Upper lobe of right lung (tissue), 1 donor: ENCODE measurements around the gene ITGA2B. TPM values are rescaled to one million over a fixed set of nuclear protein-coding genes. Genes with fewer than 3 reads are reported as not detected.

Experiments used
- ATAC-seq: fragments of 200-7000 bp; cut with Tn5 transposase; one replicate; pipeline ENCODE4 v1.9.1; 2020; ENCODE audit warnings: mild to moderate bottlenecking, moderate library complexity
- DNase-seq: peaks from one replicate; pipeline ENCODE4 v3.0.0-alpha.2; 2020
- H3K27ac ChIP-seq: fragments of 200-600 bp; one replicate; pipeline ENCODE4 v1.8.0; 2022
- H3K27me3 ChIP-seq: fragments of 200-600 bp; one replicate; pipeline ENCODE4 v1.8.0; 2022; ENCODE audit warnings: mild to moderate bottlenecking
- H3K36me3 ChIP-seq: fragments of 200-600 bp; one replicate; pipeline ENCODE4 v1.8.0; 2022
- H3K4me1 ChIP-seq: fragments of 200-600 bp; one replicate; pipeline ENCODE4 v1.8.0; 2022
- H3K4me3 ChIP-seq: fragments of 200-600 bp; one replicate; pipeline ENCODE4 v1.8.0; 2022; ENCODE audit warnings: mild to moderate bottlenecking
- H3K9me3 ChIP-seq: fragments of 200-600 bp; one replicate; pipeline ENCODE4 v1.8.0; 2022
- intact Hi-C: fragments of 100-400 bp; cut with DNase I; formaldehyde crosslinking; loops from one replicate; pipeline ENCODE4 v1.11.0; 2022
- total RNA-seq: library from RNA; stranded (reverse); fragmentation: NEBNext Ultra II Directional; extraction: Animal tissue kit (Norgen Biotek cat#: 25700); gene quantifications from one replicate; pipeline ENCODE4 v1.2.1, GENCODE V29; 2021
- TF ChIP-seq, protein P1 (sequence below): fragments of 200-600 bp; IDR thresholded peaks from one replicate; pipeline ENCODE4 v1.8.0; 2022; ENCODE audit warnings: antibody characterized with exemption
- donor health status: DM: no; HTN: yes; CAD: no; lungs with severe emphysema.

The ITGA2B gene
- total RNA-seq, 1 donor from 2014 or later, result 4.6 TPM

DNA sequence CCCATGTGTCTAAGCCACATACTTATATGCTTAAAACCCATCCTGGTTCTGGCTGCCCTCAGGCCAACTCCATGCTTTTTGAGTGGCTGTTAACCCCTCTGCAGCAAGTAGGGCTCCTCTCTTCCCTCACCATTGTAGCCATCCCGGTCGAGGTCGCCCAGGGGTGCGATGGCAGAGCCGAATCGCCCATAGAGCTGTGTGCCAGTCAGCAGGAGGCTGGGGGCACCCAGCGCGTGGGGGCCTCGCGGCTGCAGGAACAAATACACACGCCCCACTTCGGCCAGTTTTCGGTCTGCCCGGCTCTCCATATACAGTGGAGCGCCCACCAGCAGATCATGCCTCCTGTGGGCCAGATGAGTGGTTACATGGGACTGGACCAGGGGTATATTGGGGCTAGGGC, 6.1 kb downstream of the ITGA2B start:
- no peaks in the 10 kb centered on the region for H3K27me3 ChIP-seq
- DNase-seq, result no peak
- no peaks in the 10 kb centered on the region for H3K36me3 ChIP-seq
- no peak overlapping the region for H3K27ac ChIP-seq
- no peak for ATAC-seq
- H3K4me1 ChIP-seq, result peaks cover 10% of the 10 kb centered on the region
- no peaks in the 10 kb centered on the region for H3K9me3 ChIP-seq
- intact Hi-C loops, result no loop called here
- TF ChIP-seq, protein P1, sequence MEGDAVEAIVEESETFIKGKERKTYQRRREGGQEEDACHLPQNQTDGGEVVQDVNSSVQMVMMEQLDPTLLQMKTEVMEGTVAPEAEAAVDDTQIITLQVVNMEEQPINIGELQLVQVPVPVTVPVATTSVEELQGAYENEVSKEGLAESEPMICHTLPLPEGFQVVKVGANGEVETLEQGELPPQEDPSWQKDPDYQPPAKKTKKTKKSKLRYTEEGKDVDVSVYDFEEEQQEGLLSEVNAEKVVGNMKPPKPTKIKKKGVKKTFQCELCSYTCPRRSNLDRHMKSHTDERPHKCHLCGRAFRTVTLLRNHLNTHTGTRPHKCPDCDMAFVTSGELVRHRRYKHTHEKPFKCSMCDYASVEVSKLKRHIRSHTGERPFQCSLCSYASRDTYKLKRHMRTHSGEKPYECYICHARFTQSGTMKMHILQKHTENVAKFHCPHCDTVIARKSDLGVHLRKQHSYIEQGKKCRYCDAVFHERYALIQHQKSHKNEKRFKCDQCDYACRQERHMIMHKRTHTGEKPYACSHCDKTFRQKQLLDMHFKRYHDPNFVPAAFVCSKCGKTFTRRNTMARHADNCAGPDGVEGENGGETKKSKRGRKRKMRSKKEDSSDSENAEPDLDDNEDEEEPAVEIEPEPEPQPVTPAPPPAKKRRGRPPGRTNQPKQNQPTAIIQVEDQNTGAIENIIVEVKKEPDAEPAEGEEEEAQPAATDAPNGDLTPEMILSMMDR, result no peak
- H3K4me3 ChIP-seq, result no peak overlapping the region

DNA sequence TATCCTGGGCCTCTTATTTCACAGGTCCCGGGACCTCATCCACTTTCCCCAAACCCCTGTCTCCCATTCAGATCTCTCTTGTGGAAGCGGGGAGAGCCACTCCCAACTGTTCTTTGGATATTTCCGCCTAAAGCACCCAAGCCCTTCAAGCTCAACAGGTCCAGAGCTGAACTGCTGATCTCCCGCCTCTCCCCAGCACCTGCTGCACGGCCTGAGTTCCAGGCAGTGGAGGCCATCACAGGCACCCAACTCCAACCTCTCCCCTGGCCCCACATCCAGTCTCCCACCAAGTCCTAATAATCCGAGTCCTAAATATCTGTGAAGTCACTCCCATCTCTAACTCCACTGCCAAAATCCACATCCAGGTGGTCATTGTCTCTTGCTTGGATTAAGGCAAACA, 6.5 kb downstream of the ITGA2B start:
- DNase-seq, result no peak
- no peaks in the 10 kb centered on the region for H3K9me3 ChIP-seq
- H3K36me3 ChIP-seq, result no peaks in the 10 kb centered on the region
- H3K4me1 ChIP-seq, result peaks cover 10% of the 10 kb centered on the region
- no peak overlapping the region for H3K27ac ChIP-seq
- no peak overlapping the region for H3K4me3 ChIP-seq
- ATAC-seq, result no peak
- intact Hi-C loops, result no loop called here
- TF ChIP-seq, protein P1, result no peak
- no peaks in the 10 kb centered on the region for H3K27me3 ChIP-seq

GRCh38 chr17:44381810-44382305, 7.6 kb downstream of the ITGA2B start:
- Histone ChIP-seq H3K27me3 (no peaks in the 10 kb centered on the region), H3K4me1 (peaks cover 10% of the 10 kb centered on the region), H3K9me3 (no peaks in the 10 kb centered on the region), H3K27ac (no peak overlapping the region), H3K36me3 (no peaks in the 10 kb centered on the region), H3K4me3 (no peak overlapping the region)
- ATAC-seq, result no peak
- intact Hi-C loops, result no loop called here
- TF ChIP-seq, protein P1, result no peak
- no peak for DNase-seq

- no peak for ATAC-seq
- intact Hi-C loops, result no loop called here
- no peak overlapping the region for H3K27ac ChIP-seq
Observed at GRCh38 chr17:44380767-44381166, 8.7 kb downstream of the ITGA2B start.

GRCh38 chr17:44379887-44380286, 9.6 kb downstream of the ITGA2B start:
- Histone ChIP-seq H3K27me3 (no peaks in the 10 kb centered on the region), H3K4me3 (no peak overlapping the region), H3K4me1 (no peaks in the 10 kb centered on the region), H3K9me3 (no peaks in the 10 kb centered on the region), H3K27ac (no peak overlapping the region), H3K36me3 (no peaks in the 10 kb centered on the region)
- DNase-seq, result no peak
- intact Hi-C loops, result no loop called here
- no peak for ATAC-seq
- TF ChIP-seq, protein P1, result no peak

More at GRCh38 chr17:44380767-44381166, 8.7 kb downstream of the ITGA2B start:
- DNase-seq, result peak; percentile 46
- no peak overlapping the region for H3K4me3 ChIP-seq
- H3K27me3 ChIP-seq, result no peaks in the 10 kb centered on the region
- H3K9me3 ChIP-seq, result no peaks in the 10 kb centered on the region
- no peaks in the 10 kb centered on the region for H3K36me3 ChIP-seq
- TF ChIP-seq, protein P1, result no peak
- H3K4me1 ChIP-seq, result peaks cover 4% of the 10 kb centered on the region

DNA sequence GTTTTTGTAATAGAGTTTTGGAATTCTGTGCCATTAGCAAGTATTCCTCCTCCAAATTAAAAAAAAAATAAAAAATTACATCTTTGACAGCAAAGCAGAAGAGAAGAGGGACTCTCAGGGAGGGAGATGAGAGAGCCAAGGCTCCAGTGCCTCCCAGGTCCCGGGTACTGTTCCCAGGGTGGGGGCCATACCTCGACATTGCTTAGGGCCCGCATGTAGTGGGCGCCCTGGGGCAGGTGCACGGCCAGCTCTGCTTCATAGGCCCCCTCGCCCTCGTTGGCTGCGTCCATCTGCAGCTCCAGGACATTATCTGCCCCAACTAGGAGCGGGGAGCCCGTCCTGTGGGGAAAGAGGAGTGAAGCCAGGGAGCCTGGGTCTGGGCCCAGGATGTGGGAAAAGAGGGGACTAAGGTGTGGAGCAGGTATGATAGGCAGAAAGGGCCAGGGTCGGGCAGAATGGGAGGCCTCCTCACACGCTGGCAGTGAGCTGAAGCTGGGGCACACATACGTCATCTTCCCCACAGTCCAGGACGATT, 11.2 kb downstream of the ITGA2B start:
- intact Hi-C loops, result no loop called here
- no peaks in the 10 kb centered on the region for H3K27me3 ChIP-seq
- DNase-seq (peak; percentile 37), ATAC-seq (no peak)
- H3K9me3 ChIP-seq, result no peaks in the 10 kb centered on the region
- H3K36me3 ChIP-seq, result no peaks in the 10 kb centered on the region
- H3K27ac ChIP-seq, result no peak overlapping the region
- H3K4me1 ChIP-seq, result no peaks in the 10 kb centered on the region
- TF ChIP-seq, protein P1, result no peak
- H3K4me3 ChIP-seq, result no peak overlapping the region
